Measurements from ENCODE around the gene PTGES3.
"Not testable (repeated sequence)": the region's sequence is repeated elsewhere in the genome, so short reads cannot be mapped to it uniquely, and the experiment has no call there.

Gene PTGES3, protein sequence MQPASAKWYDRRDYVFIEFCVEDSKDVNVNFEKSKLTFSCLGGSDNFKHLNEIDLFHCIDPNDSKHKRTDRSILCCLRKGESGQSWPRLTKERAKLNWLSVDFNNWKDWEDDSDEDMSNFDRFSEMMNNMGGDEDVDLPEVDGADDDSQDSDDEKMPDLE

DNA sequence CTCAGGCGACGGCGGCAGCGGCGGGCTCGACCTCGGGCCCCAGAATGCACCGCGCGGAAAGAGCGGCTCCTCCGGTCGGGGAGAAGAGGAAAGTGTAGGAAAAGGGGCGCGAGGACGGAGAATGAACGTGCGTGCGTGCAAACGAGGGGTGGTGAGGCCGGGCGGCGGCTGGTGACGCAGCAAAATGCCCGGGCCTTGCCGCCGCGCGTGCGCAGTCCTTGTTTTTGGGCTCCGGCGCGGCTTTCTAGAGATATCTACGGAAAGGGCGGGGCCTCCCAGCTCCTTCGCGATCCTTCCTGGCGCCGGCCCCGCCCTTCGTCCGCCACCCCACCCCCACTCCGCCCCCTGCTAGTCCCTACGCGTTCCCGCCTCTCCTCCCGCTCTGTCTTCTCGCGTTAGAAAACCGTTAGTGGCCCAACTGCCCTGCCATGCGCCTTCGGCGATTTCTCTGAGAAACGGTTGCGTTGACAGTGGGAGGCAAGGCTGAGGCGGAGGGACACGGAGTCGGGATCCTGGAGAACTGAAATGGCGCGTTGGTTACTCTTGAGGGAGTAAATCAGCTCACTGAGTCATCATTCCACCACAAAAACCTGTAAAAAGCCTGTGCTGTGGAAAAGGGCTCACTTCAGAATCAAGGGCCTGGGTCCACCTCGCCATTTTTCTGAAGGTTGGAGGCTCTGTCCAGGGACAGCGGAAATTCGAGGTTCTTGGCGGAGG lies at the start of gene PTGES3:
TSS of gene PTGES3 (minus strand) at position 156 of the 717 bp plus-strand sequence. CDS start 285 bp downstream, outside the sequence.
- peak; percentile 97 for DNase-seq

DNA sequence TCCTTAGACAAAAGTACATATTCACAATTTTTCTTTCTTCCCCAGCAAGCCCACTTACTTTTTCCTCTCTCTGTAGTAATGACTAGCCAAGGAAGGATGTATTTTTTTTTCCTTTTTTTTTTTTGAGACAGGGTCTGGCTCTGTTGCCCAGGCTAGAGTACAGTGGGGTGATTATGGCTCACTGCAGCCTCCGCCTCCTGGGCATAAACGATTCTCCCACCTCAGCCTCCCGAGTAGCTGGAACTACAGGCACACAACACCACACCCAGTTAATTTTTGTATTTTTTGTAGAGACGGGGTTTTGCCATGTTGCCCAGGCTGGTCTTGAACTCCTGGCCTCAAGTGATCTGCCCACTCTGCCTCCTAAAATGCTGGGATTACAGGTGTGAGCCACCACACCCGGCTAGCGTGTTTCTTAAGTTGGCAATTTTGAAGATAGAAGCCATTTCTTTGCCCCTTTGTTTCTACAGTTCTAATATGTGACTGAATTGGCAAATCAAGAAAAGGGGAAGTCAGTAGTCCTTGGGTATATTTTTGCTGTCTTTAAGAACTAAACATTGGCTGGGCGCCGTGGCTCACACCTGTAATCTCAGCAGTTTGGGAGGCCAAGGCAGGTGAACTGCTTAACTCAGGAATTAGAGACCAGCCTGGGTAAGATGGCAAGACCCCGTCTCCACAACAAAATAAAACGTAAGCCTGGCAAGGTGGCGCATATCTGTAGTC lies 40.2 kb upstream of the PTGES3 start:
- no peak for DNase-seq

DNA sequence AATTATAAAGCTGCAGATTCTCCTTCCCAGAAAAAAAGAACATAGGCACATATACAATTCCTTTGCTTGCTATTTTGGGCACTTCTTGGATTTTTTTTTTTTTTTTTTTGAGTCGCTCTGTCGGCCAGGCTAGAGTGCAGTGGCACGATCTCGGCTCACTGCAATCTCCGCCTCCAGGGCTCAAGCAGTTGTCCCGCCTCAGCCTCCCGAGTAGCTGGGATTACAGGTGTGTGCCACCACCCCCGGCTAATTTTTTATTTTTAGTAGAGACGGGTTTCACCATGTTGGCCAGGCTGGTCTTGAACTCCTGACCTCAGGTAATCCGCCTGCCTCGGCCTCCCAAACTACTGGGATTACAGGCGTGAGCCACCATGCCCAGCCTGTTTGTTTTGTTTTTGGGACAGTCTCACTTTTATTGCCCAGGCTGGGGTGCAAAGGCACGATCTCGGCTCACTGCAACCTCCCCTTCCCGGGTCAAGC lies 38.2 kb upstream of the PTGES3 start:
- not testable (repeated sequence) for DNase-seq

DNA sequence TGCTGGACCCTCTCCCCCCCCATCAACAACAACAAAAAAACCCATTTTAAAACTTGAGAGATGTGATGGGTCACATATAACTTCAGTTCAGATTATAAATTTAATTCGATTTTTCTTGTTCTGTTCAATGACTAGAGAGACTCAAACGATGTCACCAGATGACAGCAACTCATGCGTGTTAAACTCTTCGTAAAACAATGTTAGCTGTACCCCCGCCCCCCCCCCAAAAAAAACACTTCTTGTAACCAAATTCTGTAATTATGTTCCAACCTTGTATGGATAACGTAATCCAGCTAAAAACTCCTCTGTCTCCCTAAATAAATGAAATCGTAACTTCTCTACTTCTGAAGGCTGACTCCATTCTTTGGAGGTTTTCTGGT lies 37.6 kb upstream of the PTGES3 start:
- DNase-seq = no peak

DNA sequence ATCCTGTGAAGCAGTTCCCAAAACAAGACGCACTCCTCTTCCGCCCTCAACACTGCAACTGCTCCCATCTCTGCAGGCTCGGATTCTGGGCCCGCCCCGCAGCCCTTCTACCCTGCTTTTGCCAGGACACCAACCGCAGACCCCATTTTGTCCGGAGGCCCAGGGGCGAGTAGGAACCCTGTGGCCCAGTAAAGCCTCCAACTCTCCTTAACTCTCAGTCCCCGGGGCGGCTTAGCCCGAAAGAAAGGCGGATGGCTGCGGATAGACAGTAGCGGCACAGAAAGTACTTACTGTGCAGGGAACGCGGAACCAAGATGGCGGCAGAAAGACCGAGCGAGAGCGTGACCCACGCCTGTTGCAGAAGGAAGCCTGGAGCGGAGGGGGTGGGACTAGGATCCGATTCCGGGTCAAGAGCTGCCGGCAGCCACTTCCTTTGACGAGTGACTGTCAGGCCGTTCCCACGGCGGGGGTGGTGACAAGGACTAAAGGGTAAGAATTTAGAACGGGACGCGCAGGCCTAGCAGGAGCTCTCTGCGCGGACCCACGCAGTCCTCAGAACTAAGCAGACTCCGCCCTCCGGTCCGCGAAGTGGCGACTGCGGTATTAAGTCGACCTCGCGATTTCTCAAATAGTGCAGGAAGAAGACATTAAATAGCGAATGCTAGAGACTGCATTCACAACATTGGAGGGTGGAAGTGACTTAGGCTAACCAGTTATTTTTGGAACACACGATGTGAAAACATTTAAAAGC lies 37.1 kb upstream of the PTGES3 start, which contains the start of gene NACA:
TSS of gene NACA (minus strand) at position 328 of the 751 bp plus-strand sequence. CDS start 778 bp downstream, outside the sequence.
- DNase-seq = peak; percentile 90

DNA sequence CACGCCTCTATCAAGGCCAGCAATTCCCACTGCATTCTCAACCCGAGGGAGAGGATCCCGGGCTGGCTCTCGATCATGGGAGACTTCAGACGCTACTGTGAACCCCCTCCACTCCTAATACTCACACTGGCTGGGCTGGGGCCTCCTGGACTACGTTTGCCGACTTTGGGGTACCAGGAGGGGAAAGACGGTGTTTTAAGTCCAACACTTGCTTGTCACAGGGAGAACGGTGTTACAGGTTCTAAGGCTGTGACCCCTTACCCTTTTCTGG lies 36.6 kb upstream of the PTGES3 start:
- DNase-seq = no peak

DNA sequence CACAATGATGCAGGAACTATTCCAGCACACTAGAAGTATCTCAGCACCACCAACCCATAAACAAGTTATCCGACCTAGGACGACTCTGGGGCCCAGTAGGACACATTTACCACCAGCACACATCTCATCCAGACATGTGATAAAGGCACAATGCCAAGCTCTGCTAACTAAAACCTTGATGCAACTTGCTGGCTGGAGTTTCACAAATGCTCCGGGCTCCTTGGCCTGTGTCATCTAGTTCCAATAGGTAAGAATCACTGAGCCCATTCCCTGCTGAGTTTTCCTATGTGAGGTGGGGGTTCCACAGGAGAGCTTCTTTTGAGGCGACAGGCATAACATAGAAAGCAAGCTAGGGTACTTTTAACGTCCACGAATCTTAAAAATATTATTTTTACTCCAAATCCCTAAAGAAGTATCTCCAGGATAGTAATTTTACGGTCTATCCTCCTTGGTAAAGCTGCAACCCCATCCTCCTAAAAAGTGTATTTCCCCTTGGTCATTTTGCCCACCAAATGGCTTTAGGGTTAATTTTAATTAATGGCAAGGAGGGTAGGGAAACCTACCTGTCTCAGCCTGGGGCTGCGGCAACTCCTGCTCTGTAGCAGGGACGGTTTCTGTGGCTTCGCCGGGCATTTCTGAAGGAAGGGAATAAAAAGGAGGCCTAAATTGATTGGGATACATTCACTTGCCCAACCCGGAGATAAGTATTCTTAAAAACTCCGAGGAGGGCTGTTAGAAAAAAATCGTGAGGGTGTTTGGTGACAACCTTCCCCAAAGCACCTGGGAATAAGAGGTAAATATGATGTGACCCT lies 36.0 kb upstream of the PTGES3 start:
- no peak for DNase-seq

DNA sequence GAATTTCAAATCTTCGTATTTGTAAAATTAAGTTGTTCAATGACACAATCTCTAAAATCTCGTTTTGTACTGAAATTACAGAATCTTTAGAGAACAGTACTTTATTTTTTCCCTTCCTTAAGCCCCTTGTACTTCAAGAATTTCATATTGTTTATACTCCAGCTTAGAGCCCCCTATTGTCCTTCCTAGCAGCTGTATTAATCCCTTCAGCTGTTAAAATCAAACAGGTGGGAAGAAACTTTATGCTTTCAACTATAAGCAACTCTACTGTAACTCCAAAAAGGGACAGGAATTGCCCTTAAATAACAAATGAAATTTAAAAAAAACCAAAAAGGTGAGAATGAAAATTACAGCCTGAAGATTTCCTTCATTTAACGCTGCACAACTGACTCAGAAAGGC lies 35.3 kb upstream of the PTGES3 start:
- no peak for DNase-seq

DNA sequence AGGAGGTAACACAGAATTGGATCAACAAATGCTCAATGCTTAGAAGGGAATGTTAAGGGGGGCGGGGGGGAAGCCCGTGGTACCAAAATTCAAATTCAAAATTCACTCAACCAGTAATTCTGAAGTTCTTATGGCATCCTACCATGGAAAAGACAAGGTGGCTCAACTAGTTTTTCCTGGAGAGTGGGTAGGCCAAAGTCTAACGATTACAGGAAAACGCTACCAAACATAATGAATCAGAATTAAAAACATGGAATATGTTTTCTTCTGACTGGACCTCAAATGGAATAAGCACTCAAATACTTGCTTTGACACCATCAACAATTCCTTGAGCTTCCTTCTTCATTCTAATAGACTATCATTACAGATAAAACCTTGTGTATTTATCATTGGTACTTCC lies 34.7 kb upstream of the PTGES3 start:
- DNase-seq = no peak

DNA sequence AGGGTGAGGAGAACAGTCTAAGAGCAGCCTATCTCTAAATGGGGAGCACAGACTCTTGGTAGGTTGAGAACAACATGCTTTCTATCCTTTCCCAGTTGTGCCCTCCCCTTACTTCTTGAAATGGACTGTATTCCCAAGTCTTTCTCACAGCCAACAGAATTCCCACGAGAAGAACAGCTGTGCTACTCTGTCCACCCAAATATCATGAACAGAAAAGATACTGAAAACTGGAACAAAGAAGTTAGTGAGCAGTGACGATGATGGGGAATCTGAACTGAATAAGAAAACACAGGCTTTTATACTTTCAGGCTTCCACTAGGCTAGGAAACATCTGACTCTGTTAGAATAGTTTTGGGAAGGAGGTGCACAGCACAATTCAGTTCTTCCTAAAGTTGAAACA lies 33.6 kb upstream of the PTGES3 start:
- no peak for DNase-seq

DNA sequence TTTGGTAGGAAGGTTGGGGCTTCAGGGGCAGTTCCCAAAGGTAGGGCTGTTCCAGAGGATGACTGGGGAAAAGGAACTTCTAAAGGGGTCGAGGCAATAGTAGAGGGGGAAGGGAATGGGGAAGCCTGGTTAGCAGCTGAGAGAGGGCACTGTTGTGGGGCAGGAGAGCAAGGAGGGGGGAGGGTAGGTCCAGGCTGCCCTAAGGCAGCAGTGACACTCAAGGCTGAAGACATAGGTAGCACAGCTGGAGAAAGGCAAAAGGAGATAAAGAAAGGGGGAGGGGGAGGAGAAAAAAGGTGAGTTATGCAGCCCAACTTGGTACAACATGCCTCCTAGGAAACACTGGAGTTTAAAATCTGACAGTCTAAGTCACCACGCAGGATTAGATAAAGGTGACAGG lies 33.1 kb upstream of the PTGES3 start:
- DNase-seq = no peak

DNA sequence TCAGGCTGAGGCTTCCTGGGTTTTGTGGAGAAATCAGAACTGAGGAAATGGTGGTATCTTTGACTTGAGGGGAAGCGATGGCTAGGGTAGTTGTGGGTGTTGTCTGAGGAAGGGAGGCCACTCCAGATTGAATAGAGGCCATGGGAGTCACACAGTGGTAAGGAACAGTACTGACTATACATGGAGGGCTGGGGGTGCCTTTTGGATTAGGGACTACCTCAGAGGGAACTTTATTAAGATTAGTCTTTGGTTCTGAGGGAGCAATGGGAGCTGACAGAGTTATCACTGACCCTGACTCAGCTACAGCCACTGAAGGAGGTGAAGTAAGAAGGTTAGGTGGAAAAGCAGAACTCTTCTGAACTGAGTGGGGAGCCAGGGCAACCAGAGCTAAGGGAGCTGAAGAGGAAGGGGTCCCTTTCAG lies 32.7 kb upstream of the PTGES3 start:
- no peak for DNase-seq

DNA sequence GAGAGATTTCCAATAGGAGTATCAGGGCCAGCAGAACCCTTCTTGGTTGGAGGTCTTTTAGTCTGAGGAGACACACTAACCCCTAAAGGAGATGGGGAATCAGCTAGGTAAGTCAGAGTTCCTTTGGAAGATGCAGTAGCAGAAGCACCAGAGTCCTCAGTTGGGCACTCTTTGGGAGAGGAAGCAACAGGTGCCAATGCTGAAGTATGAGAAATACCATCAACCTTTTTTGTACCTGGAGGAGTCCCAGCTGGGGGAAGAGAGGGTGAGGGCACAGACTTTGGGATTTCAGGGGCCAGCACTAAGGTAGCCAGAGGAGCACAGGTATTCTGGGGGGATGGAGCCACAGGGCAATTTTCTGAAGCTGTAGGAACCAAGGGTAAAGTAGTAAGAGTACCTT lies 31.0 kb upstream of the PTGES3 start:
- no peak for DNase-seq

DNA sequence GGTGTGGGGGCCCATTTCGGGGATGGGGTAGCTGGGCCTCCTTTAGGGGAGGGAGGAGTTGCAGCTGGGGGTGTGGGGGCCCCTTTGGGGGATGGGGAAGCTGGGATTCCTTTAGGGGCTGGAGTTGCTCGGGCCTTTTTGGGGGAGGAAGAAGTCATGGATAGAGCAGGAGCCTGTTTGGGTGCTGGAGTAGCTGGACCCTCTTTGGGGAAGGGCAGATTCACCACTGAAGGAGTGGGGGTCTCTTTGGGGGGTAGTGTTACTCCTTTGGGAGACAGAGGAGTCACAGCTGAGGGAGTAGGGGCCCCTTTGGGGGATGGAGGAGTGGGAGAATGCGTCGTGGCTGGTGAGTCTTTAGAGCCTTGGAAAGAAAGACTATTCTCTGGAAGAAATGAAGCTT lies 30.6 kb upstream of the PTGES3 start:
- no peak for DNase-seq

DNA sequence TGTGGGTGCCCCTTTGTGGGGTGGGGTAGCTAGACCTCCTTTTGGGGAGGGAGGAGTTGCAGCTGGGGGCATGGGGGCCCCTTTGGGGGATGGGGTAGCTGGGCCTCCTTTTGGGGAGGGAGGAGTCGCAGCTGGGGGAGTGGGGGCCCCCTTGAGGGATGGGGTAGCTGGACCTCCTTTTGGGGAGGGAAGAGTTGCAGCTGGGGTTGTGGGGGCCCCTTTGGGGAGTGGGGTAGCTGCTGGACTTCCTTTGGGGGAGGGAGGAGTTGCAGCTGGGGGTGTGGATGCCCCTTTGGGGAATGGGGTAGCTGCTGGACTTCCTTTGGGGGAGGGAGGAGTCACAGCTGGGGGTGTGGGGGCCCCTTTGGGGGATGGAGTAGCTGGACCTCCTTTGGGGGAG lies 30.1 kb upstream of the PTGES3 start:
- DNase-seq = no peak

DNA sequence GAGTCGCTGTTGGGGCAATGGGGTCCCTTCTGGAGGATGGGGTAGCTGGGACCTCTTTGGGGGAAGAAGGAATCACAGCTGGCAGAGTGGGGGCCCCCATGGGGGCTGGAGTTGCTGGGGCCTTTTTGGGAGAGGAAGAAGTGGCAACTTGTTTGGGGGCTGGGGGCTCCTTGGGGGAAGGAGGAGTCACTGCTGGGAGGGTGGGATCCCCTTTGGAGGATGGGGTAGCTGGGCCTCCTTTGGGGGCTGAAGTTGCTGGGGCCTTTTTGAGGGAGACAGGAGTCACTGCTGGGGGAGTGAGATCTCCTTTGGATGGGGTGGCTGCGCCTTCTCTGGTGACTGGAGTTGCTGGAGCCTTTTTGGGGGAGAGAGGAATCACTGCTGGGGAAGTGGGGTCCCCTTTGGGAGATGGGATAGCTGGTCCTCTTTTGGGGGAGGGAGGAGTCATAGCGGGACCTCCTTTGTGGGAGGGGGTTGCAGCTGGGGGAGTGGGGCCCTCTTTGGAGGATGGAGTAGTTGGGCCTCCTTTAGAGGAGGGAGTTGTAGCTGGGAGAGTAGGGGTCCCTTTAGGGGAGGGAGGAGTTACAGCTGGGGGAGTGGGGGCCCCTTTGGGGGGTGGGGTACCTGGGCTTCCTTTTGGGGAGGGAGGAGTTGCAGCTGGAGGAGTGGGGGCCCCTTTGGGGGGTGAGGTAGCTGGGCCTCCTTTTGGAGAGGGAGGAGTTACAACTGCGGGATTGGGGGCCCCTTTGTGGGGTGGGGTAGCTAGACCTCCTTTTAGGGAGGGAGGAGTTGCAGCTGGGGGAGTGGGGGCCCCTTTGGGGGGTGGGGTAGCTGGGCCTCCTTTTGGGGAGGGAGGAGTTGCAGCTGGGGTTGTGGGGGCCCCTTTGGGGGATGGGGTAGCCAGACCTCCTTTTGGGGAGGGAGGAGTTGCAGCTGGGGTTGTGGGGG lies 29.1 kb upstream of the PTGES3 start:
- DNase-seq = no peak

DNA sequence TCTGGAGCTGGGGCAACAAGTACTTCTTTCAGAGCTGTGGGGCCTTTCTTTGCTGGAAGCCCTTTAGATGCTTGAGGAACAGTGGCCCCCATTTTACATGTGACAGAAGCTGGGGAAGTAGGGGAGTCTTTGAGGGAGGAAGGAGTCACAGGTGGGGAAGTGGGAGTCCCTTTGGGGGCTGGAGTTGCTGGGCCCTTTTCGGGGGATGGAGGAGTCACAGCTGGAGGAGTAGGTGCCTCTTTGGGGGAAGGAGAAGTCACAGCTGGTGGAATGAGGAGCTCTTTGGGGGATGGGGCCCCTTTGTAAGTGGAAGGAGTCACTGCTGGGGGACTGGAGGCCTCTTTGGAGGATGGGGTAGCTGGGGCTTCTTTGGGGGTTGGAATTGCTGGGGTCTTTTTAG lies 28.4 kb upstream of the PTGES3 start:
- DNase-seq = no peak

DNA sequence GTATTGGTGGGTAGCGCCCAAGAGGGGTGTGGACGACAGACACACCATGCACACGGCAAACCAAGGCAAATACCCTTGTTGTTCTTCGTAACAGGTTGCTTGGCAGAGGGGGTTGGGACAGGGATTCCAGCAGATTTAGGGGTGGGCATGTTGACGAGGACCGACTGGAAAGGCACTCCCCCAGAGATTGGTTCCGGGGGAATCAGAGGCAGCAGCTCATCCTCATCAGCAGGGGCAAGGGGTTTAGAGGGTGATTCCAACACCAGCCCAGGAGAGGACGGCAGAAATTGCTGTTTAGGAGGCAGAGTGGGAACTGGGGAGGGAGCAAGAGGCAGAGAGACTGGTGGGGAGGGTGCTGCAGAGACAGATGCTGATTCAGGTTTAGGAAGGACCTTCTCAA lies 27.7 kb upstream of the PTGES3 start:
- no peak for DNase-seq

DNA sequence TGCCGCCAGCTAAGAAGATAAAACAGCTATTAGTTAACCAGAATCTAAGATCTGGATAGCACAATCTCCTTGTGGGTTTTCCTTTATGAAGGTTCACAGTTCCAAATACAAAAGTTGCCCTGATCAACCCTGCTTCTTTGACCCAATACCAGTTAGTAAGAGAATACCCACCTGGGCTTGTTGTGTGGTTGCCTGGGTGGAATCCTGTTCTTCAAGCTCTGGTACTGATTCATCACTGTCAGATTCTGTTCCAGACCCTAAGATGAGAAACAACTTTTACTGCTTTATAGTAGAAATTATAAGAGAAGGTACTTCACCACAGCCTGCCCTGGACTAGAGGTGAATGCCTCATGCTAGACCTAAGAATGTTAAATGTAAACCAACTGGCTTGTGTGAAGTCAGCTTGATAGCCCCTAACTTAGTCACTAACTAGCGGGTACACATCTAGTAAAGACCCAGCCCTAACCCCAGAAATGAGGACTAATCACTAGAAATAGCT lies 26.4 kb upstream of the PTGES3 start:
- DNase-seq = no peak

DNA sequence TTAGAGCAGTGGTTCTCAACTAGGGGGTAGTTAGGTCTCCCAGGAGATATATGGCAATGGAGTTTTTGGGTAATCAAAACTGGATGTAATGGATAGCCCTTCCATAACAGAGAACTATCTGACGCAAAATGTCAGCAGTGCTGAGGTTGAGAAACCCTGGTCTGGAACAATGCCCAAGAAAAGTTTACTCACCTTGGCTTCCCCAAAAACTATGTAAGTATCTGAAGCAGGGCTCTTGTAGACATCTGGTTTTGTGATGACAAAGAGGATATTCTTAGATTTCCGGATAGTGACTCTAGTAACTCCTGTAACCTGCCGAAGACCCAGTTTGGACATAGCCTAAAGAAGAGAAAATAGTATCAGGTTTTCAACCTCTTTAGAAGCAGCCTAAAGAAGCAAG lies 25.3 kb upstream of the PTGES3 start:
- no peak for DNase-seq

DNA sequence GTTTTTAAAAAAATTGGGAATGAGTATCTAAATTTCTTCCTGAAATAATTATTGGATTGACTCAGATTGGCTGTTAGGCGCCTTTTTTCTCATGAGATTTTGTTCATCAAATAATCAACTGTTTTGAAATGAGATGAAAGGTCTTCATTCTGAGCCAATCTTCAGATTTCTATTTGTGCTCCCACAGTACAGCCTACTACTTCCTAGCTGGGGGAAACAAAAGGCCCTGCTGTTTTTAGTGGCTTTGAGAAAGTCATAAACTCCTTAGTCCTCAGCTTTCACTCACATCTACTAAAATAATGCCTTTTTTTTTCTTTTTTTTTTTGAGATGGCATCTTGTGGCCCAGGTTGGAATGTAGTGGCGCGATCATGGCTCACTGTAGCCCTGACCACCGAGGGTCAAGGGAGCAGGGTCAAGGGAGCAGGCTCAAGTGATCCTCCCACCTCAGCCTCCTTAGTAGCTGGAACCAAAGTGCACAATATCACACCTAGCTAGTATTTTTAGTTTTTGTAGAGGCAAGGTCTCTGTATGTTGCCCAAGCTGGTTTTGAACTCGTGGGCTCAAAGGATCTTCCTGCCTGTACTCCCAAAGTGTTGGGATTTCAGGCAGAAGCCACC lies 21.8 kb upstream of the PTGES3 start:
- no peak for DNase-seq
